ENCODE results near the gene SLC16A10.

- TF ChIP-seq CTCF (IDR thresholded peaks at IDR 0.05) = peak in 1 of 6 experiments; percentile 24
- no peak for TF ChIP-seq POLR2A (IDR thresholded peaks at IDR 0.05)
Observed at GRCh38 chr6:111129013-111129412, 41.7 kb downstream of the SLC16A10 start.

All from thyroid gland (tissue), 4 donors.